ENCODE data around the gene USP22.
"Not testable (repeated sequence)": the region's sequence is repeated elsewhere in the genome, so short reads cannot be mapped to it uniquely, and the experiment has no call there.

Gene USP22

GRCh38 chr17:21058098-21058893 lies 15.5 kb upstream of the USP22 start:
- no peak overlapping the region for H3K4me3 ChIP-seq
- no peak overlapping the region for H3K27ac ChIP-seq

GRCh38 chr17:21053056-21053455 lies 10.2 kb upstream of the USP22 start:
- H3K27ac ChIP-seq, H3K4me3 ChIP-seq: not testable (repeated sequence)

- Histone ChIP-seq H3K4me3 (no peak overlapping the region), H3K27ac (no peak overlapping the region)
Observed at GRCh38 chr17:21049457-21049856, 6.6 kb upstream of the USP22 start.

- H3K4me3 ChIP-seq: no peak overlapping the region
- no peak overlapping the region for H3K27ac ChIP-seq
Observed at GRCh38 chr17:21046216-21046615, 3.4 kb upstream of the USP22 start.

- H3K4me3 ChIP-seq: no peak overlapping the region
- no peak overlapping the region for H3K27ac ChIP-seq
Observed at GRCh38 chr17:21044971-21045370, 2.2 kb upstream of the USP22 start.

- Histone ChIP-seq H3K27ac (peak overlapping the region; percentile 23 to 100 (median 94)), H3K4me3 (peak overlapping the region; percentile 34 to 99 (median 58))
Observed at GRCh38 chr17:21043296-21044232, 753 bp upstream of the USP22 start.

GRCh38 chr17:21041741-21042457 lies 912 bp downstream of the USP22 start:
- Histone ChIP-seq H3K27ac (peak overlapping the region; percentile 95 to 100 (median 99)), H3K4me3 (peak overlapping the region; percentile 85 to 99 (median 93))

GRCh38 chr17:21039839-21040575 lies 2.8 kb downstream of the USP22 start:
- Histone ChIP-seq H3K4me3 (peak overlapping the region in 5 of 7 experiments; percentile 85 to 99 (median 94)), H3K27ac (peak overlapping the region in 8 of 21 experiments; percentile 17 to 100 (median 99))

GRCh38 chr17:21037117-21037803 lies 5.6 kb downstream of the USP22 start:
- Histone ChIP-seq H3K27ac (peak overlapping the region in 2 of 21 experiments; percentile 3 to 33), H3K4me3 (no peak overlapping the region)

- H3K27ac ChIP-seq: peak overlapping the region in 3 of 21 experiments; percentile 3 to 33 (median 19)
- H3K4me3 ChIP-seq: no peak overlapping the region
Observed at GRCh38 chr17:21036361-21036881, 6.4 kb downstream of the USP22 start.

- Histone ChIP-seq H3K27ac (peak overlapping the region in 3 of 21 experiments; percentile 5 to 61 (median 42)), H3K4me3 (no peak overlapping the region)
Observed at GRCh38 chr17:21035406-21035805, 7.4 kb downstream of the USP22 start.

GRCh38 chr17:21034340-21035235 lies 8.2 kb downstream of the USP22 start:
- H3K27ac ChIP-seq: peak overlapping the region in 4 of 21 experiments; percentile 3 to 61 (median 14)
- H3K4me3 ChIP-seq: no peak overlapping the region

- Histone ChIP-seq H3K4me3 (no peak overlapping the region), H3K27ac (no peak overlapping the region)
Observed at GRCh38 chr17:21033350-21033749, 9.5 kb downstream of the USP22 start.

- no peak overlapping the region for H3K27ac ChIP-seq
- H3K4me3 ChIP-seq: no peak overlapping the region
Observed at GRCh38 chr17:21031756-21032396, 10.9 kb downstream of the USP22 start.

GRCh38 chr17:21030375-21030774 lies 12.4 kb downstream of the USP22 start:
- Histone ChIP-seq H3K27ac (no peak overlapping the region), H3K4me3 (no peak overlapping the region)

- Histone ChIP-seq H3K27ac (peak overlapping the region in 2 of 21 experiments; percentile 13 to 45), H3K4me3 (no peak overlapping the region)
Observed at GRCh38 chr17:21029515-21029914, 13.3 kb downstream of the USP22 start.

GRCh38 chr17:21029036-21029435 lies 13.8 kb downstream of the USP22 start:
- H3K4me3 ChIP-seq: no peak overlapping the region
- H3K27ac ChIP-seq: peak overlapping the region in 2 of 21 experiments; percentile 45 to 50
